ENCODE measurements around the gene PNKP. TPM values are rescaled to one million over a fixed set of nuclear protein-coding genes. Genes with fewer than 3 reads are reported as not detected.

The PNKP gene
- total RNA-seq, 1 experiment from 2014 or later: 141 TPM

- Histone ChIP-seq H4K20me1 (ENCODE audit: low read length) (no peaks in the 10 kb centered on the region), H3K9me3 (ENCODE audit: low read length) (no peaks in the 10 kb centered on the region), H3K27me3 (ENCODE audit: low read length) (no peaks in the 10 kb centered on the region), H3K4me1 (ENCODE audit: insufficient read depth, low read length) (peaks cover 24% of the 10 kb centered on the region), H3K27ac (ENCODE audit: low read length) (no peak overlapping the region), H3F3A (ENCODE audit: low read length, unreplicated experiment) (no peaks in the 10 kb centered on the region), H2AFZ (ENCODE audit: low read length) (no peak overlapping the region), H3K36me3 (ENCODE audit: low read depth, low read length) (no peaks in the 10 kb centered on the region), H3K4me2 (ENCODE audit: low read length) (no peak overlapping the region), H3K4me3 (ENCODE audit: low read length) (no peak overlapping the region), H3K9ac (ENCODE audit: low read length) (no peak overlapping the region), H3K79me2 (ENCODE audit: low read length) (peaks cover 12% of the 10 kb centered on the region), H3K9me2 (replicated peaks; ENCODE audit: low read length) (no peaks in the 10 kb centered on the region)
- ChIA-PET POLR2A (ENCODE audit: unreplicated experiment) (no interaction called here), CTCF (no interaction called here)
- no TSS peak for BruUV-seq (replicated peaks)
- intact Hi-C loops (cut with micrococcal nuclease): loop anchor here (5.0 kb wide), 1 partner anchor 93 kb away; no protein-coding TSS in a partner anchor
- no peak for DNase-seq
- ATAC-seq: no peak
- TF ChIP-seq EZH2 (IDR thresholded peaks at IDR 0.05; ENCODE audit: low read length, unreplicated experiment) (no peak), CTCF (conservative IDR thresholded peaks at IDR 0.05; ENCODE audit: low read depth, low read length) (no peak), EZH2phosphoT487 (IDR thresholded peaks at IDR 0.05; ENCODE audit: borderline replicate concordance, low read length) (no peak)
These were observed 22.0 kb downstream of the PNKP start for GRCh38 chr19:49845414-49845813.

GRCh38 chr19:49844138-49845095 lies 23.0 kb downstream of the PNKP start:
- ChIA-PET CTCF (no interaction called here), POLR2A (ENCODE audit: unreplicated experiment) (interaction anchor here (0.7 kb wide), 1 partner anchor 205 kb away, joined by 3 read pairs; the partner anchor contains the start of gene RRAS)

More at GRCh38 chr19:49844138-49845095, 23.0 kb downstream of the PNKP start:
- no peaks in the 10 kb centered on the region for H3K36me3 ChIP-seq (ENCODE audit: low read depth, low read length)
- H3K27me3 ChIP-seq (ENCODE audit: low read length): no peaks in the 10 kb centered on the region
- no peak overlapping the region for H3K9ac ChIP-seq (ENCODE audit: low read length)
- no peak for DNase-seq
- TF ChIP-seq CTCF (conservative IDR thresholded peaks at IDR 0.05; ENCODE audit: low read depth, low read length): no peak
- no peak for TF ChIP-seq EZH2 (IDR thresholded peaks at IDR 0.05; ENCODE audit: low read length, unreplicated experiment)
- TF ChIP-seq EZH2phosphoT487 (IDR thresholded peaks at IDR 0.05; ENCODE audit: borderline replicate concordance, low read length): no peak
- no peaks in the 10 kb centered on the region for H4K20me1 ChIP-seq (ENCODE audit: low read length)
- H3K27ac ChIP-seq (ENCODE audit: low read length): no peak overlapping the region
- no peak overlapping the region for H3K4me2 ChIP-seq (ENCODE audit: low read length)
- H3F3A ChIP-seq (ENCODE audit: low read length, unreplicated experiment): no peaks in the 10 kb centered on the region
- 0 out of 2 replicates have a peak, but pooled peaks cover 5% of the 10 kb centered on the region for H3K79me2 ChIP-seq (ENCODE audit: low read length)
- no peak for ATAC-seq
- BruUV-seq (replicated peaks): no TSS peak
- H3K9me2 ChIP-seq (replicated peaks; ENCODE audit: low read length): no peaks in the 10 kb centered on the region
- H3K9me3 ChIP-seq (ENCODE audit: low read length): no peaks in the 10 kb centered on the region
- peaks cover 16% of the 10 kb centered on the region for H3K4me1 ChIP-seq (ENCODE audit: insufficient read depth, low read length)
- H3K4me3 ChIP-seq (ENCODE audit: low read length): no peak overlapping the region
- intact Hi-C loops (cut with micrococcal nuclease): loop anchor here (5.0 kb wide), 1 partner anchor 92 kb away; no protein-coding TSS in a partner anchor
- H2AFZ ChIP-seq (ENCODE audit: low read length): no peak overlapping the region

Data from PC-3 (cell line).